GM21737 (cell line): ENCODE results near the gene SLC26A4.
"Not testable (repeated sequence)": the region's sequence is repeated elsewhere in the genome, so short reads cannot be mapped to it uniquely, and the experiment has no call there.

ENCODE experiments used
- ATAC-seq: cut with Tn5 transposase; IDR thresholded peaks from one replicate; pipeline ENCODE4 v1.9.1; 2021; ENCODE audit warnings: mild to moderate bottlenecking, moderate library complexity; ENCODE audit not compliant: unreplicated experiment

Gene SLC26A4

DNA sequence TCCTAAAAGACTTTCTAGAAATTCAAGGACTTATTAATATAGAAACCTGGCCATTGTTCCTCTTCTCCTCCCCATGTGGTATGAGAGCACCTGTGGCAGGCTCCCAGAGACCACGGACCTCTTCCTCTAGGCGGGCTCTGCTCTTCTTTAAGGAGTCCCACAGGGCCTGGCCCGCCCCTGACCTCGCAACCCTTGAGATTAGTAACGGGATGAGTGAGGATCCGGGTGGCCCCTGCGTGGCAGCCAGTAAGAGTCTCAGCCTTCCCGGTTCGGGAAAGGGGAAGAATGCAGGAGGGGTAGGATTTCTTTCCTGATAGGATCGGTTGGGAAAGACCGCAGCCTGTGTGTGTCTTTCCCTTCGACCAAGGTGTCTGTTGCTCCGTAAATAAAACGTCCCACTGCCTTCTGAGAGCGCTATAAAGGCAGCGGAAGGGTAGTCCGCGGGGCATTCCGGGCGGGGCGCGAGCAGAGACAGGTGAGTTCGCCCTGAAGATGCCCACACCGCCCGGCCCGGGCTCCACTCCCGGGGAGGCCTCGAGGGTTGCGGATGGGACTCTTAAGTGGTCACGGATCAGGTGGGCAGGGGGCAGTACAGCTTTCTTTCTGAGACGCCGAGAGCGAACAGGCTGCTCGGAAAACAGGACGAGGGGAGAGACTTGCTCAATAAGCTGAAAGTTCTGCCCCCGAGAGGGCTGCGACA lies at the start of gene SLC26A4:
Gene SLC26A4, plus strand, starts transcription at position 448 of the 700 bp plus-strand sequence. CDS start 814 bp downstream, outside the sequence.
- ATAC-seq, result peak; percentile 39

DNA sequence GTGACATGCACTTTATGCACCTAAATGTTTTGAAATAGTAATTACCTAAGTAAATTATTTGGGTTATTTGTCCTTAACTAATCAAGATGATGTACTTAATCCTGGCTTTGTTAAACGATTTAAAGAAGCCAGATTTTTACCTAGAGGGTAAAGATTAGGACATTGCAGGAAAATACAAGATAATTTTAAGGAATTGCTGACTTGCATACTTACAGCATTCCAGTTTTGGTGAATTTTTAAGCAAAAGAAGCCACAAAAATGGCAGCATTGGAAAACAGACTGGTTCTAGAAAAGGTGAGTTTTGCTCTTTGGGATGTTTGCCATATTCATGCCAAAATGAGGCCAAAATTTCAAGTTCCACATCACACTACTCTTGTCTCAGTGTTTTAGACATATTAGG lies 47.2 kb upstream of the SLC26A4 start:
- no peak for ATAC-seq

DNA sequence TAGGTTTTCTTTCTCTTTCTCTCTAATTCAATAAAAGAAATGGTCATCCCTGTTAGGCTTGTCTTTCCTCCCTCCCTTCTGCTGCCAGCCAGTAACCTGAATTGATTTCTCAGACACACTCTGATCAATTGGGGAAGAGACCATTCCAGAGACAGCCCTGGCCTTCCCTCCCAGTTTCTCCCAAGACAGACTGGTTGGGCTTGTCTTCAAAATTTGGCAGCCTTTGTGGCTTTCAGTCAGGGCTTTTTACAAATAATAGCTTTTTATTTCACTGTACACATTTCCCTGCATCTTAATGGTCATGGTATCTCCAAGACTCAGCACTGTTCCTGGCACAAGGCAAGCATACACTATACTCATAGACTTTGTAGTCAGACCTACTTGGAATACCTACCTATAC lies 46.7 kb upstream of the SLC26A4 start:
- no peak for ATAC-seq

DNA sequence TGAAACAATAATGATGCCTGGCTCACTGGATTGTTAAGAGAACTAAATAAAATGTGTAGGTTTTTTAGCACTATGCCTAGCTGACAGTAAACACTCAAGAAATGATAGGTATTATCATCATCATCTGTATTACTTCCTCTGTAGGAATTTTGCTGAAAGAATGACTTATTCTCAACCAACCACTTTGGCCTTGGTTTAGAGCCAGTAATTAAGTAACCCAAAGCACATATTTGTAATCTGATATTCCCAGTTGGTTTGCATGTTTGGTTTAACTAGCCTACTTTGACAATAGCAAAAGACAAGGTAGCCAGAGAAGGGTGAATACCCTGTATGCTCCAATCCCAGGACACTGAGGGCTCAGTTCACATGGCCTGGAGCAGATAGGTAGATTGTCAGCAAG lies 46.2 kb upstream of the SLC26A4 start:
- ATAC-seq, result no peak

DNA sequence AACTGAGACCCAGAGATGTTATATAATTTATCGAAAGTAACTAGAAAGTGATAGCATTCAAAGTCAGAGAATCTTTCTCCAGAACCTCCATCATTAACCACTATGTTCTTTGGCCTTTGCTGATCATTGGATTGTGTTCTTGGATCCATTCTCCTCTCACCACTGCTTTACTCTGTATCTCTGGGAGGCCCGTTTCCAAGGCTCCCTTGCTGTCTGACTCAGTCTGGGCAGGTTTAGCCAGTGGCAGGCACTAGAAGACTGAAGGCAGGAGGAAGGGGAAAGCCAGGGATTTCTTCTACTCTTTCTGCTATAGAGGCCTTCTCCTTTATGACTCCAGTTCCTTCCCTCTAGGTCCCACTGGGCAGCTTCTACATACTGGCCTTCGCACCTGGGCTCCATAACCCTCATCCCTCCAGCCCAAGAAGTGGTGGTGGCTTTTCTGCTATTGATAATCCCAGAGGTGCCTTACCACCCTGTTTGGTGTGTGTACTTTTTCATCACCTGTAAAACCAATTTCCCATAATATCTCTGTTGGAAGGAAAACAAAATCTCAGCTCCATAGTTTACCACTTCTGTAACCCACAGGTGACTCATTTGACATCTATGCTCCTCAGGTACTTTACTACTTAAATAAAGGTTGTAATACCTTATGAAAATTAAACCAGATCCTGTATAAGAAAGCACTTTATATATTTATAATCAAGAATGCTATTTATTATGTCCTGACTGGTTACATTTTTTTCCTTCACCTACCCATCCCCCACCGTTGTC lies 44.5 kb upstream of the SLC26A4 start:
- no peak for ATAC-seq

DNA sequence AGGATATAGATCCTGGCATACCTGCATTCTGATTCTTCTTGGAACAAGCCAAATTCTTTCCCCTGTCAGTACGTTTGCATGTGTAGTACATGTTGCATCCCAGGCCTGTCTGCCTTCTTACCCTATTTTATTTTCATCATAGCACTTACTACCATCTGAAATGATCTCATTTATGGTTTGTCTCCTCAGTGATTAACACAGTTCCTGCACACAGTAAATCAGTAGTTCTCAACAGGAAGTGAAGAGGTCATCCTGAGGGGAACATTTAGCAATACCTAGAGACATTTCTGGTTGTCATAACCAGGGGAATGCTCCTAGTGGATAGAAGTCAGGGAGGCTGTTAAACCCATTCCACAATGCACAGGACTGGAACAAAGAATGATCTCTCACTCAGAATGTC lies 38.2 kb upstream of the SLC26A4 start:
- ATAC-seq, result no peak

DNA sequence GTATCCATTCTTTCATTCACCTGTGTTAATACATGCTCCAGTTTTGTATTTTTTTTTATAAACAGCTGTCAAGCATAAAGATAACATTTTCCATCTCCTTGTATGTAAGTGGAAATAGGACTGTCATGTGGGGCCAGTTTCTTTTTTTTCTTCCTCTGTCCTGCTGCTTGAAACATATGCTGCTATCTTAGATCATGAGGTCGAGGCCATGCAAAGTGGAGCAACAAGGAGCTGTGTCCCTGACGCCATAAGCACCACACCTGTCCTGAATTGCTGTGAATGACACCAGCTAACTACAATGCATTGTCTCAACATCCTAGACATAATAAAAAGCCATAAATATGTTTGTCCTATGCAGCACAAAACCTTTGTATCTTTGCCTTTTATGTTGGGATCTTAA lies 37.7 kb upstream of the SLC26A4 start:
- no peak for ATAC-seq

DNA sequence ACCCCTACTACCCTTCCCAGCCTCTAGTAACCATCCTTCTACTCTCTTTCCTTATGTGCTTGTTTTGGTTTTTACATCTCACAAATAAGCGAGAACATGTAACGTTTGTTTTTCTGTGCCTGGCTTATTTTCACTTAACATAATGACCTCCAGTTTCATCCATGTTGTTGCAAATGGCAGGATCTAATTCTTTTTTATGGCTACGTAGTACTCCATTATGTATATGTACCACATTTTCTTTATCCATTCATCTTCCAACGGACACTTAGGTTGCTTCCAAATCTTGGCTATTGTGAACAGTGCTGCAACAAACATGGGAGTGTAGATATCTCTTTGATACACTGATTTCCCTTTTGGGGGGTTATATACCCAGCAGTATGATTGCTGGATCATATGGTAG lies 33.6 kb upstream of the SLC26A4 start:
- ATAC-seq, result no peak

DNA sequence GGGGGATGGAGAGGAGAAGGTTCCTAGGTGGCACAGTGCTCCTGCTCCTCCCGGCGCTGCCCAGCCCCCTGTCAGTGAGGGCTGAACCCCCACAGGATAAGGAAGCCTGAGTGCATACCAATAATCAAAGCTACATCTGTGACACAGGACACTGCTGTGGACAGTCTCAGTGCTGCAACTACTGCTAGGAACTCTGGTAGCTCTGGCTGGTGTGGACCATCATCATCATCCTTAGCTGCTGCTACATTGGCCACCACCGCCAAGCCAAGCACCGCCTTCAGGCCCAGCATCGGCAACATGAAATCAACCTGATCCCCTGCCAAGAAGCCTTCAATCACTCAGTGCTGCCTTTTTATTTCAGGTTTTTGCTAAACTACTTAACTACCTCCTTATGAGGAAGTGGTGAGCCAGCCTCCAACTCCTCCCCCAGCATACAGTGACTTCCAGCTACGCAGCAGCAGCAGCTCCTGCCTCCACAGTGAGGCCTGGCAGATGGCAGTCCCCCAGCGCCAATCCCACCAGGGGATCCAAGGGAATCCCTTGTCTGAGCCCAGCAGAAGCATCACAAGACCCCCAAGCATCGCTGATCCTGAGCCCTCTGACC lies 32.1 kb upstream of the SLC26A4 start:
- ATAC-seq, result no peak

DNA sequence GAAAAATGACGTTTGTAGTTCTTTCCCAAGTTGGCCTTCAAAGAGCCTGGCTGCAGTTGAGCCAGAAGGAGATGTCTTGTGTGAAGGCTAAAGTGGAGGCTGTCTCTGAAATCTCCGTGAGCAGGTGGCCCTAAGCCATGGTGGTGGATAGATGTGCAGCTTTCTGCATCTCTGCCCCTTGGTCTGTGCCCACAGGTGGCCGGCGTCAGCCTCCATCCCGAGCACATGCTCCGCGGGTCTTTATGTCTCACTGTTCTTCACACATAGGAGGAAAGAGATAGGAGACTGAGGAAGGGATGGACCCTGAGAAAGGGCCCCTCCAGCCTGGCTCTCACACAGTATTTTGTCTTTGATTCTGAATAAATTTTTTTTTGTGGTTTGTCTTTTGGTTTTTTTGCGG lies 30.3 kb upstream of the SLC26A4 start:
- no peak for ATAC-seq

DNA sequence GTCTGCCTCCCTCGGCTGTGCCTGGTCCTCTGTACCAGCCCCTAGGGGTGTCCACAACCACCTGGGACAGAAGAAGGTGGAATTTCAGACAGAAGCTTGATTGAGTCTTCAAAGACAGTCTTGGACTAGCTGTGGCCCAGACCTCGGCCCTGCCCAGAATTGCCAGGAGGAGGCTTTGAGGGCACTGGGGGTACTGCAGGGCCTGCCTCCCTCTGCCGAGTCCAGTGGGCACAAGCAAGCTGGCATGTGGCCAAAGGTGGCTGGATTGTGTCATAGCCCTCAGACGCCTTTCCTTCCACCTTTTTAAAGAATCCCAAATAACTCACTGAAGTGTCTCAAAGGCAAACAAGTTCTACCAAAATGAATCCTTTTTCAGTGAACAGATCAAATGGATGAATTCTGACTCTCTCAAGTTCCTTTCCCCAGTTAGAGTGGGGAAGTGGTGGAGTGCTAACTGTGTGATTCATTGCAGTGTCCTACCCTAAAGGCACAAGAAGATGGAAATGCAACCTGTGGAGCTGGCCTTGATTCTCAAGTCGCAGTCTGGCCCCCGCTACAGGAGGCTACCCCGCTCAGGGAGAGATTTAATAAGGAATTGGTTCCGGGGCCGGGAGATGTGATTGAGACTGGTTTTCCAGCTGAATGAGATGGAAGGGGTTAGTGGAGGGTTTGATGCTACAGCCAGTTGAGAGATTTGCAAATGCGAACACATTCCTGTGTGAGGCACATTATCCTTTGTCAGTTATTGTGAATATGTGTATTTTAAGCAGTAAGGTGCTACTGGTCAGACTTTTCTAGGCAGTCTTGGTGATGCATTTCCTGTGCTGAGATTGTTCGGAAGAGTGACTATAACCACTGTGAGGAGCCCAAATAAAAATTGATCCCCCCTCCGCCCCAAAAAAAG lies 28.8 kb upstream of the SLC26A4 start:
- ATAC-seq, result no peak

DNA sequence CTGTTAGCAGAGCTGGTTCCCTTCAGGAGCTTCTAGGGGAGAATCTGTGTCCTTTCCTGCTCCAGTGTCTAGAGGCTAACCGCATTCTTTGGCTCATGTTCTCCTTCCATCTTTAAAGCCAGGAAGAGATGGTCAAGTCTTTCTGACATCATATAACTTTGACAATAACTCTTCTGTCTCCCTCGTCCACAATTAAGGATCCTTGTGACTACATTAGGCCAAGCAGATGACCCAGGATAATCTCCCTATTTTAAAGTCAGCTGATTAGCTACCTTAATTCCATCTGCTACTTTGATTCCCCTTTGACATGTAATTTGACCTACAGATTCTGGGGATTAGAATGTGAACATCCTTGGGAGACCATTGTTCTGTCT lies 28.1 kb upstream of the SLC26A4 start:
- no peak for ATAC-seq

DNA sequence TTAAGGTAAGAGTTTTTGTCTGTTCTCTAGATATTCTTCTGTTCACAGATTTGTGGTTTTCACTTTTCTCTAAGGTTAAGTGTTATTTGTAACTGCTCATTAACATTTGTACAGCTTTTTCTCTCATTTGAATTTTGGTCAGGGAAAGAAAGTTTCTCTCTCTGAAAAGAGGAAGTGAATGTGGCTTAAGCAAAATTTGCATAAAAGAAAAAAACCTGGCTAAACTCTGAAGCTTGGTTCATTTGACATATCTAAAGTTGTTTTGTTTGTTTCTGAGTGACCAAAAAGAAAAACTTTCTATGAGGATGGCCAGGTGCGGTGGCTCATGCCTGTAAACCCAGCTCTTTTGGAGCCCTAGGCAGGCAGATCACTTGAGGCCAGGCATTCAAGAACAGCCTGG lies 22.0 kb upstream of the SLC26A4 start:
- peak; percentile 95 for ATAC-seq

DNA sequence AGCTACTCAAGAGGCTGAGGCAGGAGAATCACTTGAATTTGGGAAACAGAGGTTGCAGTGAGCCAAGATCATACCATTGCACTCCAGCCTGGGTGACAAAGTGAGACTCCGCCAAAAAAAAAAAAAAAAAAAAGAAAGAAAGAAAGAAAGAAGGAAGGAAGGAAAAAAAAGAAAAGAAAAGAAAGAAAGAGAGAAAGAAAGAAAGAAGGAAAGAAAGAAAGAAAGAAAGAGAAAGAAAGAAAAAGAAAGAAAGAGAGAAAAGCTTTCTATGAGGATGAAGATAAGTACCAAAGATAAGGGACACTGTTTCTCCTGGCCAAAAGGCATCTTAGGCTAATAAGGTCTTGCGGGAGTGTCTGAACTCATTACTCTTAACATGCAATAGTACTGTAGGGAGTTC lies 21.6 kb upstream of the SLC26A4 start:
- ATAC-seq, result not testable (repeated sequence)

DNA sequence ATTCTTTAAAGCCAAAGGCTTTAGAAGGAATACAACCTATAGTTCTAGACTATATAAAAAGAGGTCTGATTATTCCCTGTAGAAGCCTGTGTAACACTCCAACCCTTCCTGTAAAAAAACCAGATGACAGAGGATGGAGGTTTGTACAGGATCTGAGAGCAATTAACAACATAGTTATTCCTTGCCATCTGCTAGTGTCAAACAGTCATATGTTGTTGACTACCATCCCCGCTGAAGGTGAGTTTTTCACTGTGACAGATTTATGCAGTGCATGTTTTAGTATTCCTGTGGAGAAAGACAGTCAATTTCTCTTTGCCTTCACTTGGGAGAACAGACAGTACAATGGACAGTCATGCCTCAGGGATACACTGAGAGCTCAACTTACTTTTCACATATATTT lies 19.0 kb upstream of the SLC26A4 start:
- no peak for ATAC-seq

DNA sequence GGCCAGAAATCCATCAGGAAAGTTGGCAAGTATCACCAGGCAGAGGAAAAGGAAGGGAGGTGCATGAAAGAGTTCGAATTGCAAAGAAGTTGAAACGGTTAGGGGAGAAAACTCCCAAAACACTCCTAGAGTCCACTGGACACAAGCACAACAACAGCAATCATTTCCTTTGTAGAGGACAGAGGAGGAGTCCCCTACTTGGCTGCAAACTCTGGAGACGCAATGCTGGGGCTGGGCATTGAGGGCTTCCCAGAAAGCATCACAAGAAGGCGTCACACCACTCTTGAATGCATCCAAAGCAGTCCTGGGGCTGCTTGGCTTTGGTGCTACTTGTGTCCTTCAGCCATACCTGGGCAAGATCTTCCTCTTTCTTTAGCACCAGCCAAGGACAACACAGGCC lies 18.1 kb upstream of the SLC26A4 start:
- no peak for ATAC-seq

DNA sequence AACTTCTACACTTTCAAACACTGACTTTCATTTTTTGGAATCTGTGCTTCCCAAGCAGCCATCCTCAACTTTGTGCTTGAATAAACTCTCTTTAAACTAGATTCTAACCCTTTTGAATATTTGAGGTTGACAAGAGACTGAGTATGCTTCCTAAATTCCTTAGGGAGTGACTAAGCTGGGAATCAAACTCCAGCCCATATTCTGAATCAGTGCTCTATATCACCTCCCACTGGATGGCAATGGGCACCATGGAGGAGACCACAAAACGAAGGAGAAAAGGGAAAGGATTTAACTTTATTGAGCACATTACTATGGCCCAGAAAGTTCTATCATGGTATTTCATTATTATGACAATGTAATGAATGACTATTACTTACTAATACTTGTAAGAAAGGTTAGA lies 17.2 kb upstream of the SLC26A4 start:
- ATAC-seq, result no peak

DNA sequence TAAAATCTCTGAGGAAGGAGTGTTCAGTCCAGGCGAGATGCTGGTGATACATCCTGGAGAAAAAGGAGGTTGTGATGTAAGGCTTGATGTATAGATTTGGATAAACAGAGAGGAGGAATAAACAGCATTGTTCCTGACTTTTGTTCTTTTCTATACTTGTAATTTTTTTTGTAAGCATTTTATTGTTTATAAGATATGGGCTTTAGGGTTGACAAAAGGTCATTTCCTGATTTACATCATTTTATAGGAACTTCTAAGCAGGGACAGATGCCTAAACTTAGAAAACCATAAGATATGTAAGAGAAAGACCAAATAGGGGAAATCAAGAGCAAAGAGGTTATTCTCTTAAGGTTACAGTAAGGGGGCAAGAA lies 16.7 kb upstream of the SLC26A4 start:
- ATAC-seq, result no peak

DNA sequence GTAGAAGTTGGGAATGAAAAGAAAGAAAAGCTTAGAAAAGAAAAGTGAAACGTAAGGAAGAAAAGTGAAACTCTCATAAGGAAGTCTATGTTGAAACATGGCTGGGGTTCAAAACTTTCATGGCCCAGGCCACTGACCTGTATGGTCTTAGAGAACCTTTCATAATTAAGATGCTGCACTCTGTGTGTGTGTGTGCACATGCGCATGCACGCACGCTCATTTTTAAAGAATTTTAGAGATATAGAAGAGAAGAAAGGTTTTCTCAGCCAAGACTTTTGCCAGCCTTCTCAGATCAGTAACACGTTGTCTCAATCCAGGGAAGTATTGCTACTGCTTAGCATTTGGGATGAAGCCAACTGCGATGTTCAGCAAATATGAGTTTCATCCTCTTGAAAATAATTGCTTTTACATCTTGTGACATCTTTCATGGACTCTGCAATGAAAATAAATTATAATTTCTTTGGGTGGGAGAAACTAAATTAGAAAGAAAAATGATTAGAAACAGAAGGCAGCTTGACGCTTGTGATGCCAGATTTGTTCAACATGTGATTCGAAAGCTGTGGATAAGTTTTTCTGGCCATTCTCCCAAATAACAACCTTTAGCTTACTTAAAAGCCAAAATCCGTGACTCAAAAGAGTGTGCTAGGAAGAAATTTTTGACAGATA lies 16.2 kb upstream of the SLC26A4 start:
- no peak for ATAC-seq

DNA sequence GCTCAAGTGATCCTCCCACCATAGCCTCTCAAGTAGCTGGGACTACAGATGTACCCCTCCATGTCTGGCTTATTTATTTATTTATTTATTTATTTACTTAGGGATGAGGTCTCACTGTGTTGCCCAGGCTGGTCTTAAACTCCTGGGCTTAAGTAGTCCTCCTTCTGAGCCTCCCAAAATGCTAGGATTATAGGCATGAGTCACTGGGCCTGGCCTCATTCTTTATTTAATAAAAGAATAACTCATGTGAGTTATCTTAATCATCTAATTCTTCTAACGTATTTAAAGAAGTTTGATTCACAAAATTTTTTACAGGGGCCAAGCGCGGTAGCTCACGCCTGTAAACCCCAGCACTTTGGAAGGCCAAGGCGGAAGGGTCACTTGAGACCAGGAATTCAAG lies 8.0 kb upstream of the SLC26A4 start:
- ATAC-seq, result no peak

DNA sequence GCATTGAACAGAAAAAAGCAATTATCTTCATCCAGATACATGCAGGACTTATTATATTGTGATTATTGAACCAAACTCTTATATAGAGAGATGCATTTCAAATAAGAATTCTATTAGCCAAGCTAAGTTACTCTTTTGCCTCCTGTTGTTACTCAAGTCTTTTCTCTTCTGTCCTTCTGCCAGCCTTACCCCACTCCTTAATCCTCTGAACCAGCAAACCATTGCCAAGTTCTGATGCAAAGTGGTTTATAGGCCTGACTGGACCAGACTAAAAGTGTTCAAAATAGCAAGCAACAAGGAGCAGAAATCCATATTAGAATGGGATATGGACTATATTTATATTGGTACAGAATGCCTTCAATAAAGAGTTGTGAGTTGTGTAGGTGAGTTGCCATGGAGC lies 2.2 kb upstream of the SLC26A4 start:
- no peak for ATAC-seq
